Measurements from ENCODE around the gene TBRG4. TPM values are rescaled to one million over a fixed set of nuclear protein-coding genes. Genes with fewer than 3 reads are reported as not detected.

TBRG4 gene
- total RNA-seq, 1 donor from 2014 or later: 71.2 TPM

GRCh38 chr7:45136106-45137060 is 24.9 kb upstream of the TBRG4 start:
- no peaks in the 10 kb centered on the region for H3K4me1 ChIP-seq
- intact Hi-C loops (cut with DNase I): loop anchor here (10.0 kb wide), 1 partner anchor 282 kb away; no protein-coding TSS in a partner anchor
- H3K9me3 ChIP-seq: no peaks in the 10 kb centered on the region
- no peaks in the 10 kb centered on the region for H3K27me3 ChIP-seq
- H3K27ac ChIP-seq: no peak overlapping the region
- H3K36me3 ChIP-seq: no peaks in the 10 kb centered on the region
- TF ChIP-seq POLR2AphosphoS5 (IDR thresholded peaks at IDR 0.05; ENCODE audit: insufficient read depth in 1 of 2, low read depth in 1 of 2) (peak in 1 of 2 donors; percentile 22), CTCF (IDR thresholded peaks at IDR 0.05) (peak; percentile 64 to 83 (median 68)), POLR2A (IDR thresholded peaks at IDR 0.05) (no peak)
- DNase-seq (ENCODE audit: extremely low spot score in 2 of 2): no peak
- no peak overlapping the region for H3K4me3 ChIP-seq

GRCh38 chr7:45133877-45134276 is 22.4 kb upstream of the TBRG4 start:
- no peak for DNase-seq (ENCODE audit: extremely low spot score in 2 of 2)
- Histone ChIP-seq H3K36me3 (no peaks in the 10 kb centered on the region), H3K27ac (no peak overlapping the region), H3K27me3 (no peaks in the 10 kb centered on the region), H3K4me1 (no peaks in the 10 kb centered on the region), H3K4me3 (no peak overlapping the region), H3K9me3 (no peaks in the 10 kb centered on the region)
- TF ChIP-seq CTCF (IDR thresholded peaks at IDR 0.05): no peak
- TF ChIP-seq POLR2AphosphoS5 (IDR thresholded peaks at IDR 0.05; ENCODE audit: insufficient read depth in 1 of 2, low read depth in 1 of 2): no peak
- no peak for TF ChIP-seq POLR2A (IDR thresholded peaks at IDR 0.05)
- intact Hi-C loops (cut with DNase I): loop anchor here (10.0 kb wide), 1 partner anchor 279 kb away; no protein-coding TSS in a partner anchor

GRCh38 chr7:45133352-45133751 is 21.9 kb upstream of the TBRG4 start:
- no peaks in the 10 kb centered on the region for H3K27me3 ChIP-seq
- intact Hi-C loops (cut with DNase I): loop anchor here (10.0 kb wide), 1 partner anchor 279 kb away; no protein-coding TSS in a partner anchor
- no peak for TF ChIP-seq POLR2A (IDR thresholded peaks at IDR 0.05)
- no peak for TF ChIP-seq POLR2AphosphoS5 (IDR thresholded peaks at IDR 0.05; ENCODE audit: insufficient read depth in 1 of 2, low read depth in 1 of 2)
- no peak for TF ChIP-seq CTCF (IDR thresholded peaks at IDR 0.05)
- DNase-seq (ENCODE audit: extremely low spot score in 2 of 2): no peak
- no peak overlapping the region for H3K27ac ChIP-seq
- no peaks in the 10 kb centered on the region for H3K36me3 ChIP-seq
- H3K4me1 ChIP-seq: no peaks in the 10 kb centered on the region
- H3K9me3 ChIP-seq: no peaks in the 10 kb centered on the region
- no peak overlapping the region for H3K4me3 ChIP-seq

GRCh38 chr7:45132708-45133320 is 21.3 kb upstream of the TBRG4 start:
- no peaks in the 10 kb centered on the region for H3K36me3 ChIP-seq
- intact Hi-C loops (cut with DNase I): loop anchor here (10.0 kb wide), 1 partner anchor 278 kb away; no protein-coding TSS in a partner anchor
- no peaks in the 10 kb centered on the region for H3K27me3 ChIP-seq
- H3K4me1 ChIP-seq: no peaks in the 10 kb centered on the region
- TF ChIP-seq CTCF (IDR thresholded peaks at IDR 0.05): no peak
- TF ChIP-seq POLR2A (IDR thresholded peaks at IDR 0.05): no peak
- no peak for TF ChIP-seq POLR2AphosphoS5 (IDR thresholded peaks at IDR 0.05; ENCODE audit: insufficient read depth in 1 of 2, low read depth in 1 of 2)
- H3K4me3 ChIP-seq: no peak overlapping the region
- no peak for DNase-seq (ENCODE audit: extremely low spot score in 2 of 2)
- H3K9me3 ChIP-seq: no peaks in the 10 kb centered on the region
- no peak overlapping the region for H3K27ac ChIP-seq

Measured in vagina (tissue), 2 donors.